GM12875 (cell line): ENCODE measurements around the gene AQP3.
"Not testable (repeated sequence)": the region's sequence is repeated elsewhere in the genome, so short reads cannot be mapped to it uniquely, and the experiment has no call there.

Source experiments
- H3K4me3 ChIP-seq: one replicate; pipeline ENCODE4 v1.5.1; 2011; ENCODE audit warnings: low read depth, low read length, control low read depth
- TF ChIP-seq, protein P1 (sequence below): IDR thresholded peaks from 2 replicates; pipeline ENCODE4 v1.5.1; 2011; ENCODE audit warnings: low read depth, mild to moderate bottlenecking, control low read depth, inconsistent platforms, low read length, moderate library complexity, borderline replicate concordance; ENCODE audit not compliant: insufficient read depth

The AQP3 gene

DNA sequence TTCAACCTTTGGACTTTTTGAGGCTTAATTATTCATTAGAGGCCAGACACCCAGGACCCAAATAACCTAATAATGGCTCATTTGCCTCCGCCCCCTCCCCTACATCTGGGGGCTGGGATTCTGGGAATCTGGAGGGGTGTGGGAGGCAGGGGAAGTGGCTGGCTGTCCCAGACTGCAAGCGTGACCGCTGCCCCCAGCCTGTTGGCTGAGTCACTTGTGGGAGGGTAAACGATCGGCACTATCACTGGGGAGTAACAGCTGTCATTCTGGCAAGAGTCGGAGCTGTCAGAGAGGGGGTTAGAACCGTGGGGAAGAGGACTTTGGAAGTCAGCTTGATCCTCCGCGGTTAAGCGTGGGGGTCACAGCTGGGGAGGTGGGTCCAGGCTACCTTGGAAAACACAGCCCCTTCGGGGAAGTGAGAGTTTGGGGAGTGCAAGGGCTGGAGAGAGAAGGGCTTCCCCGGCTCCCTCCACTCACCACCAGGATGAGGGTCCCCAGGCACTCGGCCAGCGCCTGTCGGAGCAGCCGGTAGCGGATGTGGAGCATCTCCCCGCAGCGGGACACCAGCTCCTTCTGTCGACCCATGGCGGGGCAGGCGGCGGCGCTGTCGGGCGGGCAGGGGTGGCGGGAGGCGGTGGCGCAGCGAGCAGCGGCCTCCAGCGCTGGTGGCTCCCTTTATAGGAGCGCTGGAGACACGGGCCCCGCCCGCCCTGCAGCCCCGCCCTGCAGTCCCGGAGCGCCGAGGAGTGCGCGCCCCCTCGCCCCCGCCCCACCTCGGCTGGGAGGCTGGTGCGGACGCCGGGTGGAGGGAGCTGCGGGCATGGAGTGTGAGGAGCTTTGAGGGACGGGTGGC, at the start of gene AQP3:
Gene AQP3, minus strand, starts transcription at position 648 of the 853 bp plus-strand sequence. Its CDS starts 63 bp downstream, at position 585.
- no peak within 1 kb of the TSS for H3K4me3 ChIP-seq
- TF ChIP-seq, protein P1, sequence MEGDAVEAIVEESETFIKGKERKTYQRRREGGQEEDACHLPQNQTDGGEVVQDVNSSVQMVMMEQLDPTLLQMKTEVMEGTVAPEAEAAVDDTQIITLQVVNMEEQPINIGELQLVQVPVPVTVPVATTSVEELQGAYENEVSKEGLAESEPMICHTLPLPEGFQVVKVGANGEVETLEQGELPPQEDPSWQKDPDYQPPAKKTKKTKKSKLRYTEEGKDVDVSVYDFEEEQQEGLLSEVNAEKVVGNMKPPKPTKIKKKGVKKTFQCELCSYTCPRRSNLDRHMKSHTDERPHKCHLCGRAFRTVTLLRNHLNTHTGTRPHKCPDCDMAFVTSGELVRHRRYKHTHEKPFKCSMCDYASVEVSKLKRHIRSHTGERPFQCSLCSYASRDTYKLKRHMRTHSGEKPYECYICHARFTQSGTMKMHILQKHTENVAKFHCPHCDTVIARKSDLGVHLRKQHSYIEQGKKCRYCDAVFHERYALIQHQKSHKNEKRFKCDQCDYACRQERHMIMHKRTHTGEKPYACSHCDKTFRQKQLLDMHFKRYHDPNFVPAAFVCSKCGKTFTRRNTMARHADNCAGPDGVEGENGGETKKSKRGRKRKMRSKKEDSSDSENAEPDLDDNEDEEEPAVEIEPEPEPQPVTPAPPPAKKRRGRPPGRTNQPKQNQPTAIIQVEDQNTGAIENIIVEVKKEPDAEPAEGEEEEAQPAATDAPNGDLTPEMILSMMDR = peak; percentile 33; the same call in 1 of the 2 replicates

DNA sequence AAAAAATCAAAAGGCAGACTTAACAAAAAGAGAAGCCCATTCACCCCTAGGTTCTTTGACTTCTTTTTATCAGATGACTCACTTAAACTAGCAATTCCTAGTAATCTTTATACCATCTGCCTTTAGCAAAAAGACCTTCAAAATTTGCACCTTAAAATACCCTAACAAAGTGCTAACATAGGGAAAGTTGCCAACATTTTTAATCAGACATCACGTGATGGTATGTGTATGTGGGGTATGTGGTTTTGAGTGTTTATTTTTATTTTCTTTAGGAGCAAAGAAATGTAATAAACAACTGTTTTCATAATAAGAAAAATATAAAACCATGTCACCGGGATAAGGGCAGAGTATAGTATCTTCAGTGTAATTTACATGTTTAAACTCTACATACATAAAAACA, 46.4 kb upstream of the AQP3 start:
- H3K4me3 ChIP-seq = not testable (repeated sequence)

DNA sequence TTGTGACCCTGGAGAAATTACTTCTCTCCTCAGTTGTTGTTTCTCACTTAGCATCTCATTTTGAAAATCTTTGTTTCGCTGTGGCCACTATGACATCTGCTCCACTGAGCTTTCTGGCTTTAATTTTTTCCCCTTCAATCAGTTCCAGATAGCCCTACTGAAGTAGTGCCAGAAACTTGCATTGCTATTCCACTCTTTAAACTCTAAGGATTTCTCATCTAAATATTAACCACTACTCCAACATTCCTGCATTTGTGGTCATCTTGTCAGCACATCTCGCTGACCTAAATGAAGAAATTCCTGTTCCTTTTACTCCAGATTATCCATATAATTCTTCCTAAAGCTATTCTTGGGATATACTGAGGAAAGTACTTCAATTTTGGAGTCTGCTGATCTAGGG, 41.7 kb upstream of the AQP3 start:
- H3K4me3 ChIP-seq = no peak overlapping the region
- TF ChIP-seq, protein P1 = no peak

DNA sequence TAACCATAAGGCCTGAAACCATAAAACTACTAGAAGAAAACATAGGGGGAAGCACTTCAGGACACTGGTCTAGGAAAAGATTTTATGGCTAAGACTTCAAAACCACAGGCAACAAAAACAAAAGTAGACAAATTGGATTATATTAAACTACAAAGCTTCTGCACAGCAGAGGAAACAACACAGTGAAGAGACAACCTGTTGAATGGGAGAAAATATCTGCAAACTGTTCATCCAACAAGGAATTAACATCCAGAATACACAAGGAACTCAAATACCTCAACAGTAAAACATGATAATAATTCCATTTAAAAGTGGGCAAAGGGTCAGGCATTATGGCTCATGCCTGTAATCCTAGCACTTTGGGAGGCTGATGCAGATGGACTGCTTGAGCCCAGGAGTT, 37.9 kb upstream of the AQP3 start:
- not testable (repeated sequence) for H3K4me3 ChIP-seq

DNA sequence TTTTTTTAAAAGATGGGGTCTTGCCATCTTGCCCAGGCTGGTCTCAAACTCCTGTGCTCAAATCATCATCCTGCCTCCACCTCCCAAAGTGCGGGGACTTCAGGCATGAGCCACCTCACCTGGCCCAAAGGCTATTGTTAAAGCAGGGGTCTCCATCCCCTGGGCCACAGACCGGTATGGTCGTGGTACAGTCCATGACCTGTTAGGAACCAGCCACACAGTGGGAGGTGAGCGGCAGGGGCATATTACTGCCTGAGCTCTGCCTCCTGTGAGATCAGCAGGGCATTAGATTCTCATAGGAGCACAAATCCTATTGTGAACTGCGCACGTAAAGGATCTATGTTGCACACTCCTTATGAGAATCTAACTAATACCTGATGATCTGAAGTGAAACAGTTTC, 33.6 kb upstream of the AQP3 start:
- no peak overlapping the region for H3K4me3 ChIP-seq
- TF ChIP-seq, protein P1 = no peak

DNA sequence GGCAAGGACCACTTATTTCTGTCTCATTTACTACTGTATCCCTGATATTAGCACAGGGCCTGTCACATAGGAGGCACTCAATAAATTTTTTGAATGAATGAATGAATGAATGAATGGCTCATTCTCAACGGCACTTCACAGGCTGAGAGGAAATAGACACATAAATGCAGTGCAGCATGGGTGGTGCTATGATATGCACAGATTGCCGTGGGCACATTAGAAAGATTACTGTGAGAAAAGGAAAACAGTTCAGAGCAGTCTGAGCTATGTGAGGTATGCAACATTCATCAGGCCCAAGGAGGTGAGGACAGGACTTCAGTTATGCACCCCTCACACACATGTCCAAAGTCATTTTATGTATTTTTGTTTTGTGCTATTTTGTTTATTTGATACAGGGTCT, 32.7 kb upstream of the AQP3 start:
- H3K4me3 ChIP-seq = no peak overlapping the region
- TF ChIP-seq, protein P1 = no peak

DNA sequence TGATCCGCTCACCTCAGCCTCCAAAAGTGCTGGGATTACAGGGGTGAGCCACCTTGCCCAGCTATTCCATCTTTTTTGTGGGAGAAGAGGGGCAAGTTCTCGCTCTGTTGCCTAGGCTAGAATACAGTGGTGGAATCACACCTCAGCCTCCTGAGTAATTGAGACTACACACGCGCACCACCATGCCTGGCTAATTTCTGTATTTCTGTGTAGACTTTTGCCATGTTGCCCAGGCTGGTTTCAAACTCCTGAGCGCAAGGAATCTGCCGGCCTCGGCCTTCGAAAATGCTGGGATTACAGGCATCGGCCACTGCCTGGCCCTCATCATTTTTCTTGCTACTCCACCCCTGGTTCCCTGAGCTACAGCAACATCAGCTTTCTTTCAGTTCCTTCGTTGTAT, 29.1 kb upstream of the AQP3 start:
- no peak overlapping the region for H3K4me3 ChIP-seq
- TF ChIP-seq, protein P1 = no peak

DNA sequence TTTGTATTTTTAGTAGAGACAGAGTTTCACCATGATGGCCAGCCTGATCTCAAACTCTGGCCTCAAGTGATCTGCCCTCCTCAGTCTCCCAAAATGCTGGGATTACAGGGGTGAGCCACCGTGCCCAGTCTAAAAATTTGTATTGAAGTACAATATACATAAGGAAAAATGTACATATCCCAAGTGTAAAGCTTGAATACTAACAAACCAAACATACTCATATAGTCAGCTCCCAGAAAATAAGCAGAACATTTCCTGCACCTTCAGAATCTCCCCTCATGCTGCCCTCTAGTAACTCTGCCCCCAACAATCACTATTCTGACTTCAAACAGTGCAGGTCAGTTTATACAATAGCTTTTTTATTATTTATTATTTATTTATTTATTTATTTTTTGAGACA, 28.0 kb upstream of the AQP3 start:
- TF ChIP-seq, protein P1 = no peak
- no peak overlapping the region for H3K4me3 ChIP-seq
